ENCODE results near the gene KLK11.

GRCh38 chr19:51034704-51035103 is 8.3 kb upstream of the KLK11 start, which contains the start of gene KLK12:
- TF ChIP-seq YY1 (IDR thresholded peaks at IDR 0.05; ENCODE audit: insufficient read depth, insufficient read length) (no peak), SUZ12 (IDR thresholded peaks at IDR 0.05; ENCODE audit: extremely low read depth, insufficient read depth, insufficient read length) (no peak)
